HepG2 (cell line): ENCODE measurements around the gene WDR82. TPM values are rescaled to one million over a fixed set of nuclear protein-coding genes. Genes with fewer than 3 reads are reported as not detected.

Source experiments
- ATF7-NPFF ChIP-seq: sonication (generic); formaldehyde crosslinking; IDR thresholded peaks from 2 replicates; pipeline ENCODE4 v1.8.1; 2023; ENCODE audit warnings: mild to moderate bottlenecking, low read depth, missing genetic modification reagents, moderate library complexity
- ATM ChIP-seq: fragments of 450-650 bp; IDR thresholded peaks from 2 replicates; pipeline ENCODE4 v1.7.1; 2017; ENCODE audit warnings: mild to moderate bottlenecking, borderline replicate concordance
- MTF2 ChIP-seq: sonication (generic); formaldehyde crosslinking; IDR thresholded peaks from 2 replicates; pipeline ENCODE4 v1.5.0; 2020; ENCODE audit warnings: missing genetic modification reagents, borderline replicate concordance
- ONECUT2 ChIP-seq: sonication (generic); formaldehyde crosslinking; IDR thresholded peaks from 2 replicates; pipeline ENCODE4 v1.4.0; 2020; ENCODE audit warnings: missing genetic modification reagents
- PCBP2 ChIP-seq: fragments of 200-400 bp; formaldehyde crosslinking; optimal IDR thresholded peaks from 2 replicates; pipeline ENCODE3; 2018; ENCODE audit warnings: low read length, low read depth; ENCODE audit not compliant: poor library complexity, severe bottlenecking
- REL ChIP-seq: sonication (generic); formaldehyde crosslinking; conservative IDR thresholded peaks from 2 replicates; pipeline ENCODE4 v1.8.0; 2022; ENCODE audit warnings: mild to moderate bottlenecking, missing genetic modification reagents, moderate library complexity
- SOX5 ChIP-seq: IDR thresholded peaks from 2 replicates; pipeline ENCODE4 v1.6.1; 2016; ENCODE audit warnings: borderline replicate concordance
- SP140L ChIP-seq: sonication (generic); formaldehyde crosslinking; IDR thresholded peaks from 2 replicates; pipeline ENCODE4 v1.4.0; 2020; ENCODE audit warnings: missing genetic modification reagents, borderline replicate concordance
- ZBTB20 ChIP-seq: sonication (generic); formaldehyde crosslinking; IDR thresholded peaks from 2 replicates; pipeline ENCODE4 v1.8.1; 2023; ENCODE audit warnings: missing genetic modification reagents, low read depth, mild to moderate bottlenecking, borderline replicate concordance
- ZFP41 ChIP-seq: sonication (generic); formaldehyde crosslinking; IDR thresholded peaks from 2 replicates; pipeline ENCODE4 v1.4.0; 2020; ENCODE audit warnings: mild to moderate bottlenecking, missing genetic modification reagents, borderline replicate concordance
- ZIK1 ChIP-seq: sonication (generic); formaldehyde crosslinking; IDR thresholded peaks from 2 replicates; pipeline ENCODE4 v1.5.0; 2020; ENCODE audit warnings: mild to moderate bottlenecking, low read depth, missing genetic modification reagents, borderline replicate concordance
- ZNF451 ChIP-seq: sonication (generic); formaldehyde crosslinking; IDR thresholded peaks from 2 replicates; pipeline ENCODE4 v1.5.0; 2020; ENCODE audit warnings: mild to moderate bottlenecking, missing genetic modification reagents
- ZNF562 ChIP-seq: sonication (generic); formaldehyde crosslinking; IDR thresholded peaks from 2 replicates; pipeline ENCODE4 v1.8.0; 2022; ENCODE audit warnings: missing genetic modification reagents, borderline replicate concordance
- ZNF616 ChIP-seq: sonication (generic); formaldehyde crosslinking; IDR thresholded peaks from 2 replicates; pipeline ENCODE4 v1.5.0; 2020; ENCODE audit warnings: low read depth, mild to moderate bottlenecking, missing genetic modification reagents
- ZNF737 ChIP-seq: sonication (generic); formaldehyde crosslinking; IDR thresholded peaks from 2 replicates; pipeline ENCODE4 v1.5.0; 2020; ENCODE audit warnings: missing genetic modification reagents, mild to moderate bottlenecking, borderline replicate concordance
- ZNF747 ChIP-seq: sonication (generic); formaldehyde crosslinking; IDR thresholded peaks from 2 replicates; pipeline ENCODE4 v1.8.1; 2023; ENCODE audit warnings: missing genetic modification reagents, mild to moderate bottlenecking, borderline replicate concordance
- ZNF776 ChIP-seq: sonication (generic); formaldehyde crosslinking; IDR thresholded peaks from 2 replicates; pipeline ENCODE4 v1.4.0; 2020; ENCODE audit warnings: mild to moderate bottlenecking, missing genetic modification reagents
- ZNF883 ChIP-seq: sonication (generic); formaldehyde crosslinking; IDR thresholded peaks from 2 replicates; pipeline ENCODE4 v1.5.1; 2020; ENCODE audit warnings: mild to moderate bottlenecking, missing genetic modification reagents; ENCODE audit errors: not compliant biosample characterization
- polyA plus RNA-seq, 8 experiments: library from polyadenylated mRNA; depleted of rRNA in 3 of 8; stranded (reverse) in 7 of 8; unstranded in 1 of 8; fragments of >200 nt; fragmentation: Illumina TruSeq in 4 of 8; extraction: Trizol in 4 of 8; gene quantifications; 2 replicates each; pipeline versions ENCODE4 v1.2.1 to v1.2.3, GENCODE V29; 2011 to 2016; ENCODE audit warnings: low read depth in 4 of 8, missing spikeins in 1 of 8, mixed read lengths in 1 of 8; ENCODE audit not compliant: insufficient read depth in 1 of 8
- total RNA-seq, 5 experiments: library from RNA; depleted of rRNA; stranded (reverse); fragments of >200 nt; fragmentation: Illumina TruSeq; extraction: Trizol; gene quantifications; 2 replicates each; pipeline ENCODE4 v1.2.3, GENCODE V29; 2016; ENCODE audit warnings: low read depth in 1 of 5
- TF ChIP-seq, protein P1 (sequence below): sonication (generic); formaldehyde crosslinking; IDR thresholded peaks from 2 replicates; pipeline ENCODE4 v1.5.1; 2020; ENCODE audit warnings: mild to moderate bottlenecking, missing genetic modification reagents
- TF ChIP-seq, protein P2 (sequence below): sonication (generic); formaldehyde crosslinking; IDR thresholded peaks from 2 replicates; pipeline ENCODE4 v1.4.0; 2020; ENCODE audit warnings: missing genetic modification reagents; ENCODE audit errors: not compliant biosample characterization

The WDR82 gene
- total and polyA plus RNA-seq, 2 of the 13 experiments (the other 11 are each of a cell fraction or from before 2014, with no cell fraction given): 39.1 to 59.5 TPM

DNA sequence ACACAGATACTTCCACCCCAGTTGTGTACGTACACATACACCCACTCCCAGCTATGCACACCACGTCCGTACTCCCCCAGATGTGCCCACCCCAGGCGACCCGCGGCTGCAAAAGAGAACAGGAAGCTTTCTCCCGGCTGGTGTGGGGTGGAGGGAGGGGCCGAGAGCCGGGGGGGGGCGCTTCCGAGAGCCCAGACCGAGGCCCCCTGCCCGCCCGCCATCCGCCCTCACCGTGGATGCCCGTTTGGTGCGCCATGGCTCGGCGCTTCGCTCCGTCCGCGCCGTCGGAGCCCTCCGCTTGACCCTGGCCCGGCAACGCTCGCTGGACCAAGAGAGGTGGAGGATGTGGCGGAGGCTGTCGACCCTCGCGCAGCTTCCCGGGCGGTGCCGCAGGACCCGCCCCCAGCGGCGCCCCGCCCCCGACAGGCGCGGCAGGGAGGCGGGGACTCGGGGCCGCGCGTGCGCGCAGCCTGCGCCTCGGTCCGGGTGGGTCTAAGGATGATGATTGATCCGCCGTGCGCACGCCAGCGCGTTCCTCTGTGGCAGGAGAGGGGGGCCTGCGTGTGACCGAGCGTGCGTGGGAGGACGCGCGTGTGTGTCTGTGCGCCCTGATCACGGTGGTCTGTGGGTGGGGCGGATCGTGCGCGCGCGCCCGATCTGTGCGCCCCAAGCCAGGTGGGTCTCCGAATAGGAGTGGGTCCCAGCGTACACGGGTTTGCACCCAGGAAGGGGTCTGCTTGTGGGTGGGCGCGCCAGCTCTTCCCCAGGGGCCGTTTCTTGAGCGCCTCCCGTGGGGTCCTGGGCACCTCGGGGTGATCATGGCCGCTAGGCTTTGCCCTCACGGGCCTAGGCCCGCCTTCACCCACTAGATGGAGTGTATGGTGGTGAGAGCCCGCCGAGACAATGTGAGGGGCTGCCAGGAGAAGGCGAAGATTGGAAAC lies 39.4 kb downstream of the WDR82 start, which contains the start of gene TWF2 (continued):
- TF ChIP-seq ATF7-NPFF (CRISPR knock-in tag) (no peak; the same call in 1 of the 2 replicates), ZNF451 (CRISPR knock-in tag) (no peak; the same call in 1 of the 2 replicates), ATM (no peak), SP140L (CRISPR knock-in tag) (no peak), ZNF616 (CRISPR knock-in tag) (no peak), ZNF883 (peak; percentile 58), ZNF747 (no peak), ZIK1 (peak; percentile 76; the same call in 1 of the 2 replicates), ONECUT2 (CRISPR knock-in tag) (peak; percentile 60; the same call in 1 of the 2 replicates), SOX5 (no peak), PCBP2 (no peak), ZNF737 (CRISPR knock-in tag) (no peak), REL (CRISPR knock-in tag) (no peak), MTF2 (CRISPR knock-in tag) (no peak), ZNF562 (no peak), ZNF776 (CRISPR knock-in tag) (peak; percentile 53; the same call in 1 of the 2 replicates), ZBTB20 (0 out of 2 replicates have a peak, but pooled peaks have one; percentile 25), ZFP41 (CRISPR knock-in tag) (no peak)
- TF ChIP-seq, protein P1, sequence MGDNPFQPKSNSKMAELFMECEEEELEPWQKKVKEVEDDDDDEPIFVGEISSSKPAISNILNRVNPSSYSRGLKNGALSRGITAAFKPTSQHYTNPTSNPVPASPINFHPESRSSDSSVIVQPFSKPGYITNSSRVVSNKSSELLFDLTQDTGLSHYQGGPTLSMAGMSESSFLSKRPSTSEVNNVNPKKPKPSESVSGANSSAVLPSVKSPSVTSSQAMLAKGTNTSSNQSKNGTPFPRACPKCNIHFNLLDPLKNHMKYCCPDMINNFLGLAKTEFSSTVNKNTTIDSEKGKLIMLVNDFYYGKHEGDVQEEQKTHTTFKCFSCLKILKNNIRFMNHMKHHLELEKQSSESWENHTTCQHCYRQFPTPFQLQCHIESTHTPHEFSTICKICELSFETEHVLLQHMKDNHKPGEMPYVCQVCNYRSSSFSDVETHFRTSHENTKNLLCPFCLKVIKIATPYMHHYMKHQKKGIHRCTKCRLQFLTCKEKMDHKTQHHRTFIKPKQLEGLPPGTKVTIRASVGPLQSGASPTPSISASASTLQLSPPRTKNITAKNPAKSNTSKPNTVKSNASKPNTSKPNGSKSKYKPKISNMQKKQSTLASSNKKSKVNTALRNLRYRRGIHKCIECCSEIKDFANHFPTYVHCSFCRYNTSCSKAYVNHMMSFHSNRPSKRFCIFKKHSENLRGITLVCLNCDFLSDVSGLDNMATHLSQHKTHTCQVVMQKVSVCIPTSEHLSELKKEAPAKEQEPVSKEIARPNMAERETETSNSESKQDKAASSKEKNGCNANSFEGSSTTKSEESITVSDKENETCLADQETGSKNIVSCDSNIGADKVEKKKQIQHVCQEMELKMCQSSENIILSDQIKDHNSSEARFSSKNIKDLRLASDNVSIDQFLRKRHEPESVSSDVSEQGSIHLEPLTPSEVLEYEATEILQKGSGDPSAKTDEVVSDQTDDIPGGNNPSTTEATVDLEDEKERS (CRISPR knock-in tag): no peak
- TF ChIP-seq, protein P2, sequence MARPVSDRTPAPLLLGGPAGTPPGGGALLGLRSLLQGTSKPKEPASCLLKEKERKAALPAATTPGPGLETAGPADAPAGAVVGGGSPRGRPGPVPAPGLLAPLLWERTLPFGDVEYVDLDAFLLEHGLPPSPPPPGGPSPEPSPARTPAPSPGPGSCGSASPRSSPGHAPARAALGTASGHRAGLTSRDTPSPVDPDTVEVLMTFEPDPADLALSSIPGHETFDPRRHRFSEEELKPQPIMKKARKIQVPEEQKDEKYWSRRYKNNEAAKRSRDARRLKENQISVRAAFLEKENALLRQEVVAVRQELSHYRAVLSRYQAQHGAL: no peak
